Endothelial cell (in vitro differentiated cells): ENCODE measurements around the gene FKBP14. TPM values are rescaled to one million over a fixed set of nuclear protein-coding genes. Genes with fewer than 3 reads are reported as not detected.

Source experiments
- DNase-seq: peaks from one replicate; pipeline ENCODE4 v3.0.0; 2021; ENCODE audit warnings: low spot score
- H3K27ac Mint-ChIP-seq: one replicate; pipeline ENCODE4 v1.8.0; 2021; ENCODE audit warnings: mixed read lengths, inconsistent platforms; ENCODE audit not compliant: unreplicated experiment
- H3K27me3 Mint-ChIP-seq: one replicate; pipeline ENCODE4 v1.8.0; 2021; ENCODE audit warnings: mild to moderate bottlenecking, moderate library complexity, mixed read lengths, inconsistent platforms; ENCODE audit not compliant: unreplicated experiment
- H3K36me3 Mint-ChIP-seq: one replicate; pipeline ENCODE4 v1.8.0; 2021; ENCODE audit warnings: mild to moderate bottlenecking, low read depth, mixed read lengths, inconsistent platforms; ENCODE audit not compliant: unreplicated experiment
- H3K4me1 Mint-ChIP-seq: one replicate; pipeline ENCODE4 v1.8.0; 2021; ENCODE audit warnings: mild to moderate bottlenecking, mixed read lengths, inconsistent platforms; ENCODE audit not compliant: unreplicated experiment
- H3K4me3 Mint-ChIP-seq: one replicate; pipeline ENCODE4 v1.8.0; 2021; ENCODE audit warnings: mild to moderate bottlenecking, mixed read lengths, inconsistent platforms; ENCODE audit not compliant: unreplicated experiment
- H3K9me3 Mint-ChIP-seq: one replicate; pipeline ENCODE4 v1.8.0; 2021; ENCODE audit warnings: mixed read lengths, inconsistent platforms; ENCODE audit not compliant: unreplicated experiment
- CTCF ChIP-seq: fragments of 200-600 bp; sonication (generic); IDR thresholded peaks from one replicate; pipeline ENCODE4 v1.5.0; 2021; ENCODE audit warnings: antibody characterized with exemption; ENCODE audit not compliant: unreplicated experiment
- total RNA-seq: library from RNA; stranded (reverse); fragmentation: NEBNext Ultra II Directional; extraction: Animal tissue kit (Norgen Biotek cat#: 25700); gene quantifications from one replicate; pipeline ENCODE4 v1.2.1, GENCODE V29; 2021; ENCODE audit not compliant: unreplicated experiment

The FKBP14 gene
- total RNA-seq, 1 donor from 2014 or later: 15.1 TPM

- Mint-ChIP-seq H3K36me3 (no peaks in the 10 kb centered on the region), H3K27me3 (no peaks in the 10 kb centered on the region), H3K9me3 (no peaks in the 10 kb centered on the region), H3K4me3 (no peak overlapping the region), H3K27ac (no peak overlapping the region), H3K4me1 (peaks cover 24% of the 10 kb centered on the region)
- no peak for DNase-seq
- TF ChIP-seq CTCF: no peak
Observed at GRCh38 chr7:30022991-30023390, 3.5 kb downstream of the FKBP14 start.

- H3K27me3 Mint-ChIP-seq: no peaks in the 10 kb centered on the region
- H3K9me3 Mint-ChIP-seq: no peaks in the 10 kb centered on the region
- no peak overlapping the region for H3K4me3 Mint-ChIP-seq
- no peak overlapping the region for H3K27ac Mint-ChIP-seq
- H3K4me1 Mint-ChIP-seq: peaks cover 13% of the 10 kb centered on the region
- TF ChIP-seq CTCF: no peak
- H3K36me3 Mint-ChIP-seq: peaks cover 4% of the 10 kb centered on the region
- DNase-seq: no peak
Observed at GRCh38 chr7:30020535-30020934, 6.0 kb downstream of the FKBP14 start.

GRCh38 chr7:30019960-30020359 lies 6.5 kb downstream of the FKBP14 start:
- no peak for TF ChIP-seq CTCF
- Mint-ChIP-seq H3K4me3 (no peak overlapping the region), H3K9me3 (no peaks in the 10 kb centered on the region), H3K4me1 (peaks cover 7% of the 10 kb centered on the region), H3K27ac (no peak overlapping the region), H3K27me3 (no peaks in the 10 kb centered on the region), H3K36me3 (peaks cover 4% of the 10 kb centered on the region)
- no peak for DNase-seq

- no peak for TF ChIP-seq CTCF
- no peak for DNase-seq
- Mint-ChIP-seq H3K4me3 (no peak overlapping the region), H3K27ac (no peak overlapping the region), H3K9me3 (no peaks in the 10 kb centered on the region), H3K36me3 (peaks cover 4% of the 10 kb centered on the region), H3K4me1 (peaks cover 2% of the 10 kb centered on the region), H3K27me3 (no peaks in the 10 kb centered on the region)
Observed at GRCh38 chr7:30019387-30019786, 7.1 kb downstream of the FKBP14 start.

- no peak for DNase-seq
- peaks cover 4% of the 10 kb centered on the region for H3K36me3 Mint-ChIP-seq
- no peaks in the 10 kb centered on the region for H3K9me3 Mint-ChIP-seq
- no peak overlapping the region for H3K4me3 Mint-ChIP-seq
- H3K4me1 Mint-ChIP-seq: peaks cover 2% of the 10 kb centered on the region
- TF ChIP-seq CTCF: no peak
- no peaks in the 10 kb centered on the region for H3K27me3 Mint-ChIP-seq
- H3K27ac Mint-ChIP-seq: no peak overlapping the region
Observed at GRCh38 chr7:30018451-30018850, 8.1 kb downstream of the FKBP14 start.
